Skin epidermis (tissue), 12 donors: ENCODE measurements around the gene SLC2A6.
A peak's percentile ranks its signal among the peaks of the same experiment; 100 is the strongest.

Experiments used
- H3K27ac ChIP-seq, 21 experiments: fragments of 200-600 bp; sonication (generic) in 11 of 21; one replicate each; pipeline ENCODE4 v1.5.0; 2020; ENCODE audit warnings: mild to moderate bottlenecking in 3 of 21, inconsistent platforms in 2 of 21, moderate library complexity in 2 of 21
- H3K4me3 ChIP-seq, 7 experiments: fragments of 200-600 bp; sonication (generic) in 2 of 7; one replicate each; pipeline ENCODE4 v1.5.0; 2020; ENCODE audit warnings: inconsistent platforms in 2 of 7, mild to moderate bottlenecking in 2 of 7, moderate library complexity in 1 of 7

SLC2A6 gene

GRCh38 chr9:133516256-133516960 is 37.5 kb upstream of the SLC2A6 start:
- H3K4me3 ChIP-seq, result no peak overlapping the region
- H3K27ac ChIP-seq, result no peak overlapping the region

GRCh38 chr9:133515615-133516255 is 36.8 kb upstream of the SLC2A6 start:
- Histone ChIP-seq H3K27ac (no peak overlapping the region), H3K4me3 (no peak overlapping the region)

GRCh38 chr9:133515240-133515610 is 36.3 kb upstream of the SLC2A6 start:
- H3K4me3 ChIP-seq, result no peak overlapping the region
- no peak overlapping the region for H3K27ac ChIP-seq

GRCh38 chr9:133514460-133515239 is 35.8 kb upstream of the SLC2A6 start:
- H3K27ac ChIP-seq, result no peak overlapping the region
- H3K4me3 ChIP-seq, result no peak overlapping the region

- H3K27ac ChIP-seq, result no peak overlapping the region
- H3K4me3 ChIP-seq, result no peak overlapping the region
These were observed 34.6 kb upstream of the SLC2A6 start for GRCh38 chr9:133513214-133514100.

- H3K4me3 ChIP-seq, result no peak overlapping the region
- no peak overlapping the region for H3K27ac ChIP-seq
These were observed 33.6 kb upstream of the SLC2A6 start for GRCh38 chr9:133512253-133513213.

GRCh38 chr9:133511607-133512006 is 32.7 kb upstream of the SLC2A6 start:
- Histone ChIP-seq H3K4me3 (no peak overlapping the region), H3K27ac (no peak overlapping the region)

GRCh38 chr9:133510926-133511505 is 32.1 kb upstream of the SLC2A6 start:
- no peak overlapping the region for H3K4me3 ChIP-seq

GRCh38 chr9:133509179-133510083 is 30.5 kb upstream of the SLC2A6 start:
- H3K27ac ChIP-seq, result peak overlapping the region in 4 of 21 experiments; percentile 30 to 62 (median 40)
- no peak overlapping the region for H3K4me3 ChIP-seq

More at GRCh38 chr9:133510926-133511505, 32.1 kb upstream of the SLC2A6 start:
- no peak overlapping the region for H3K27ac ChIP-seq

- Histone ChIP-seq H3K27ac (no peak overlapping the region), H3K4me3 (no peak overlapping the region)
These were observed 29.1 kb upstream of the SLC2A6 start for GRCh38 chr9:133508046-133508445.

- Histone ChIP-seq H3K4me3 (no peak overlapping the region), H3K27ac (peak overlapping the region in 5 of 21 experiments; percentile 9 to 45 (median 31))
These were observed 28.5 kb upstream of the SLC2A6 start for GRCh38 chr9:133507246-133507965.

- peak overlapping the region in 9 of 21 experiments; percentile 9 to 58 (median 31) for H3K27ac ChIP-seq
- no peak overlapping the region for H3K4me3 ChIP-seq
These were observed 27.7 kb upstream of the SLC2A6 start for GRCh38 chr9:133506653-133507038.

GRCh38 chr9:133505901-133506652 is 27.2 kb upstream of the SLC2A6 start:
- H3K27ac ChIP-seq, result peak overlapping the region in 9 of 21 experiments; percentile 3 to 58 (median 31)
- H3K4me3 ChIP-seq, result no peak overlapping the region

GRCh38 chr9:133505186-133505830 is 26.4 kb upstream of the SLC2A6 start:
- Histone ChIP-seq H3K4me3 (no peak overlapping the region), H3K27ac (peak overlapping the region in 5 of 21 experiments; percentile 3 to 40 (median 31))

- Histone ChIP-seq H3K27ac (no peak overlapping the region), H3K4me3 (no peak overlapping the region)
These were observed 23.2 kb upstream of the SLC2A6 start for GRCh38 chr9:133502112-133502511.
